Right atrium auricular region (tissue), 2 donors: ENCODE results near the gene ITGB5. TPM values are rescaled to one million over a fixed set of nuclear protein-coding genes. Genes with fewer than 3 reads are reported as not detected.

Experiments
- DNase-seq: peaks from one replicate; pipeline ENCODE4 v3.0.0-alpha.2; 2019; ENCODE audit warnings: low spot score
- H3K27ac ChIP-seq, 2 donors: fragments of 200-600 bp; sonication (generic); 1 replicate in 1 of 2; 2 replicates in 1 of 2; pipeline ENCODE4 v1.5.1; 2016 to 2019
- H3K27me3 ChIP-seq, 2 donors: fragments of 200-600 bp; sonication (generic); one replicate each; pipeline versions ENCODE4 v1.5.1 to v1.6.0; 2017 to 2019
- H3K36me3 ChIP-seq: fragments of 200-600 bp; sonication (generic); one replicate; pipeline ENCODE4 v1.5.1; 2016
- H3K4me1 ChIP-seq, 2 donors: fragments of 200-600 bp; sonication (generic); one replicate each; pipeline versions ENCODE4 v1.5.1 to v1.6.0; 2017 to 2019
- H3K4me3 ChIP-seq, 2 donors: fragments of 200-600 bp; sonication (generic); 1 replicate in 1 of 2; 2 replicates in 1 of 2; pipeline ENCODE4 v1.5.1; 2017 to 2019; ENCODE audit warnings: mild to moderate bottlenecking in 1 of 2, moderate library complexity in 1 of 2
- H3K9me3 ChIP-seq, 2 donors: fragments of 200-600 bp; sonication (generic); one replicate each; pipeline ENCODE4 v1.5.1; 2019
- total RNA-seq, 2 donors: library from RNA; depleted of rRNA; stranded (reverse); fragments of >200 nt; gene quantifications; one replicate each; pipeline ENCODE4 v1.1.0, GENCODE V29; 2016
- TF ChIP-seq, protein P1 (sequence below), 2 donors: fragments of 200-600 bp; sonication (generic); IDR thresholded peaks; one replicate each; pipeline ENCODE4 v1.5.1; 2019; ENCODE audit warnings: antibody characterized with exemption in 2 of 2

ITGB5 gene
- total RNA-seq, 2 donors from 2014 or later, result 84.0 to 182 TPM

DNA sequence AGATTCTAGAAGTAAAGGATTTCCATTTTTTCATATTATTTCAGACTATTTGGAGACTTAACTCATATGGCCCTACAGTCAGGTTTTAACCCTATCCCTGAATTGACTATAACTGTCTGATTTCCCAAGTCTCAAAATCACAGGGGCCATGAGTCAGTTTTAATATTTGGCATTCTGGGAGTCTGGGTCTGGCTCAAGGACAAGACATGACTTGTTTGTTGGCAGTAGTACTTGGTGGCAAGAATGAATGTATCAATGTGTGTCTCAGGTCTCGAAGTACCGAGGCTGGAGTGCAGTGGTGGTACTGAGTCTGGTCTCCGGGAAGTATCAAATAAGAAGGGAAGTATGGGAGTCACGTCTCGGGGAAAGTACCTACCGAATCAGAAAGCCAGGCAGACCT lies 146.1 kb downstream of the ITGB5 start:
- DNase-seq, result no peak
- TF ChIP-seq, protein P1, sequence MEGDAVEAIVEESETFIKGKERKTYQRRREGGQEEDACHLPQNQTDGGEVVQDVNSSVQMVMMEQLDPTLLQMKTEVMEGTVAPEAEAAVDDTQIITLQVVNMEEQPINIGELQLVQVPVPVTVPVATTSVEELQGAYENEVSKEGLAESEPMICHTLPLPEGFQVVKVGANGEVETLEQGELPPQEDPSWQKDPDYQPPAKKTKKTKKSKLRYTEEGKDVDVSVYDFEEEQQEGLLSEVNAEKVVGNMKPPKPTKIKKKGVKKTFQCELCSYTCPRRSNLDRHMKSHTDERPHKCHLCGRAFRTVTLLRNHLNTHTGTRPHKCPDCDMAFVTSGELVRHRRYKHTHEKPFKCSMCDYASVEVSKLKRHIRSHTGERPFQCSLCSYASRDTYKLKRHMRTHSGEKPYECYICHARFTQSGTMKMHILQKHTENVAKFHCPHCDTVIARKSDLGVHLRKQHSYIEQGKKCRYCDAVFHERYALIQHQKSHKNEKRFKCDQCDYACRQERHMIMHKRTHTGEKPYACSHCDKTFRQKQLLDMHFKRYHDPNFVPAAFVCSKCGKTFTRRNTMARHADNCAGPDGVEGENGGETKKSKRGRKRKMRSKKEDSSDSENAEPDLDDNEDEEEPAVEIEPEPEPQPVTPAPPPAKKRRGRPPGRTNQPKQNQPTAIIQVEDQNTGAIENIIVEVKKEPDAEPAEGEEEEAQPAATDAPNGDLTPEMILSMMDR (IDR thresholded peaks at IDR 0.05), result no peak
- H3K4me3 ChIP-seq, result no peak overlapping the region
- no peak overlapping the region for H3K27ac ChIP-seq
- peaks cover 81% of the 10 kb centered on the region for H3K36me3 ChIP-seq
- H3K4me1 ChIP-seq, result no peaks in the 10 kb centered on the region
- no peaks in the 10 kb centered on the region for H3K27me3 ChIP-seq
- no peaks in the 10 kb centered on the region for H3K9me3 ChIP-seq

DNA sequence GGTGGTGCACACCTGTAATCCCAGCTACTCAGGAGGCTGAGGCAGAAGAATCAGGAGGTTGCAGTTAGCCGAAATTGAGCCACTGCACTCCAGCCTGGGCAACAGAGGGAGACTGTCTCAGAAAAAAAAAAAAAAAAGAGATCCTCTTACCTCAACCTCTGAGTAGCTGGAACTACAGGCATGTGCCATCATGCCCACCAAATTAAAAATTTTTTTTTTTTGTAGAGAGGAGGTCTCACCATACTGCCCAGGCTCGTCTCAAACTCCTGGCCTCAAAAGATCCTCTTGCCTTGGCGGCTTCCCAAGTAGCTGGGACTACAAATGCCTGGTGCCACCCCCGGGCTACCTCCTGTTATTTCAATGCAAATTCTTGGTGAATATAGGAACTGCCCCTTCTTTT lies 155.4 kb downstream of the ITGB5 start:
- H3K36me3 ChIP-seq, result peaks cover 3% of the 10 kb centered on the region
- no peaks in the 10 kb centered on the region for H3K9me3 ChIP-seq
- no peak overlapping the region for H3K27ac ChIP-seq
- DNase-seq, result no peak
- TF ChIP-seq, protein P1 (IDR thresholded peaks at IDR 0.05), result no peak
- peaks cover 0 to 29% of the 10 kb centered on the region in 2 donors for H3K4me1 ChIP-seq
- no peak overlapping the region for H3K4me3 ChIP-seq
- no peaks in the 10 kb centered on the region for H3K27me3 ChIP-seq

DNA sequence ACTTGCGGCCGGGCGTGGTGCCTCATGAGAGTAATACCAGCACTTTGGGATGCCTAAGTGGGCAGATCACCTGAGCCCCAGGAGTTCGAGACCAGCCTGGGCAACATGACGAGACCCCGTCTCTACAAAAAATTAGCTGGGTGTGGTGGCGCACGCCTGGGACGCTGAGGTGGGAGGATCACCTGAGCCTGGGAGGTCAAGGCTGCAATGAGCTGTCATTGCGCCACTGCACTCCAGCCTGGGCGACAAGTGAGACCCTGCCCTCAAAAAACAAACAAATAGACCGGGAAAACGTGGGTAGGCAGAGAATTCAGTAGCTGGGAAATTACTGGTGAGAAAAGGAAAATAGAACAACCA lies 156.2 kb downstream of the ITGB5 start:
- peak overlapping the region; percentile 83 to 88 for H3K4me3 ChIP-seq
- H3K36me3 ChIP-seq, result no peaks in the 10 kb centered on the region
- no peaks in the 10 kb centered on the region for H3K27me3 ChIP-seq
- no peaks in the 10 kb centered on the region for H3K9me3 ChIP-seq
- TF ChIP-seq, protein P1 (IDR thresholded peaks at IDR 0.05), result no peak
- H3K4me1 ChIP-seq, result peaks cover 0 to 29% of the 10 kb centered on the region in 2 donors
- peak overlapping the region in 1 of 2 donors; percentile 75 for H3K27ac ChIP-seq
- no peak for DNase-seq

DNA sequence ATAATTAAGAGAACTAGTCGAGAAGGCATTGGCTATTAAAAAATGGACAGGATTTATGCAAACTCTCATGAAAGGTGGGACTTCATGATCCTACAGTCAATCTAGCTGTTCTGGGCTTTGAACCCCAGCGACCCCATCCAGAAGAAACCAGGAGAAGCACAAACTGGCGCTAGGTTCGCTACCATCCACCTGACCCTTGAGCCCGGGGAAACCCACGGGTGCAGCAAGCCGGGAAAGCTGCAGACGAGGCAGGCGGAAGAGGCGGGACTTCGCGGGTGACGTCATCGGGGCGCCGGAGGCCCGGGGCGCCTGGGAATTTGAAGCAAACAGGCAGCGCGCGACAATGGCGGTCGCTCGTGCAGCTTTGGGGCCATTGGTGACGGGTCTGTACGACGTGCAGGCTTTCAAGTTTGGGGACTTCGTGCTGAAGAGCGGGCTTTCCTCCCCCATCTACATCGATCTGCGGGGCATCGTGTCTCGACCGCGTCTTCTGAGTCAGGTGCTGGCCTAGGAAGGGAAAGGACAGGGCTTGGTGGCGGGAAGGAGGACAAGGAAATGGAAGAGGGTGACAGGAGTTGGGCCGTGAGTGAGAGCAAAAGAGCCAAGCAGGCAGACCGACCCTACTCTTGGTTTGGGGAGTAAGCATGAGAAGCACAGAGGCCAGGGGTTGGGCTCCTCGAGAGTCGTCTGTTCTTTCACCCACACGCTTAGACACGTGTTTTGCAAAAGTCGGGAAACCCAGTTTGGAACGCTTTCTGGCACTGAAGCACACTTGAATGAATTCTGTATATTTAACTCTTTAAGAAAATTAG lies 156.8 kb downstream of the ITGB5 start, which contains the start of gene UMPS:
UMPS (plus strand) TSS at position 324 of the 812 bp plus-strand sequence; CDS start at position 344, 20 bp downstream.
- H3K27ac ChIP-seq, result peak within 1 kb of the TSS; percentile 75 to 77

DNA sequence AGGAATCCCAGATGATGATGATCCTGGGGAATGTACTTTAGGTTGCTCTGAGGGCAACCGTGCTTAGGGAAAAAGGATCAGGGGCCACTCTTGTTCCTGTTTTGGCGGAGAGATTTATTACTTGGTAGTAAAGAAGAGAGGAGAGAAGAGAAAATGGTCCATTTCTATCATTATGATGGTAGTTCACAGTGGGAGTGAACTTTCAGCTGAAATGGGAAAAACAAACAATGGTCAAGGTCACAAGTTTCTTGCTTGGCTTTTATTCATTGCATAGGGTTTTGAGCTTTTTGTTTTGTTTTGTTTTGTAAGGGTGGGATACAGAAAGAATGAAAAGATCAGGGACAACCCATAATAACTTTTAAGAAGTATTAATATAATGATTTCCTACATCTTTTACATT lies 164.6 kb downstream of the ITGB5 start:
- Histone ChIP-seq H3K9me3 (no peaks in the 10 kb centered on the region), H3K27me3 (no peaks in the 10 kb centered on the region), H3K4me3 (no peak overlapping the region), H3K4me1 (no peaks in the 10 kb centered on the region), H3K27ac (no peak overlapping the region), H3K36me3 (no peaks in the 10 kb centered on the region)
- no peak for DNase-seq
- TF ChIP-seq, protein P1 (IDR thresholded peaks at IDR 0.05), result no peak

More for the DNA sequence above, 156.8 kb downstream of the ITGB5 start, which contains the start of gene UMPS:
- peak; percentile 90 for DNase-seq
- Histone ChIP-seq H3K4me1 (peaks cover 0 to 29% of the 10 kb centered on the region in 2 donors), H3K4me3 (peak within 1 kb of the TSS; percentile 83 to 88), H3K27me3 (no peaks in the 10 kb centered on the region), H3K9me3 (no peaks in the 10 kb centered on the region), H3K36me3 (no peaks in the 10 kb centered on the region)
- TF ChIP-seq, protein P1 (IDR thresholded peaks at IDR 0.05), result no peak
